Activated gamma-delta T cell treated with anti-CD3 and anti-CD28 coated beads, Interleukin-2, amount 50 U/mL, for 16 hours (primary cell): ENCODE data around the gene SEPTIN3.

ENCODE experiments used
- DNase-seq: peaks from one replicate; pipeline ENCODE4 v3.0.0-alpha.2; 2020; ENCODE audit warnings: low read depth

Gene SEPTIN3

GRCh38 chr22:42016111-42016510 lies 46.9 kb downstream of the SEPTIN3 start:
- DNase-seq, result no peak

DNA sequence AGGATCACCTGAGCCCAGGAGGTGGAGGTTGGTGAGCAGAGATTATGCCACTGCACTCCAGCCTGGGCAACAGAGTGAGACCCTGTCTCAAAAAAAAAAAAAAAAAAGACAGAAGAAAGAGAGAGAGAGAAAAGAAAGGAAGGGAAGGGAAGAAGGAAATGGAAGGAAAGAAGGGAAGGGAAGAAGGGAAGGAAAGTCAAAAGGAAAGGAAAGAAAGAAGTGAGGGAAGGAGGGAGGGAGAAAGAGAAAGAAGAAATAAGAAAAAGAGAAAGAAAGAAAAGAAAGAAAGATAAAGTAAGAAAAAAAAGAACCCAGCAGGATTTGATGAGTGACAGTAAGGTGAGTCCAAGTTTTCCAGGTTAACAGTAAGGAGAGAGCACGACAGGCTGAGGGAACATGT lies 49.0 kb downstream of the SEPTIN3 start:
- DNase-seq, result no peak
